Tibial nerve (tissue), 4 donors: ENCODE data around the gene LRRC47.

ENCODE experiments used
- CTCF ChIP-seq, 5 experiments: fragments of 200-600 bp in 3 of 5; fragments of 450-650 bp in 2 of 5; sonication (generic) in 3 of 5; IDR thresholded peaks; one replicate each; pipeline ENCODE4 v1.5.1; 2016 to 2019; ENCODE audit warnings: antibody characterized with exemption in 5 of 5, mild to moderate bottlenecking in 3 of 5, moderate library complexity in 2 of 5
- EP300 ChIP-seq, 2 donors: sonication (generic); formaldehyde crosslinking; IDR thresholded peaks; one replicate each; pipeline ENCODE4 v1.6.1; 2017; ENCODE audit warnings: antibody characterized with exemption in 2 of 2, mild to moderate bottlenecking in 1 of 2
- POLR2A ChIP-seq, 2 donors: fragments of 450-650 bp; IDR thresholded peaks; one replicate each; pipeline ENCODE4 v1.6.1; 2017; ENCODE audit warnings: antibody characterized with exemption in 2 of 2, mild to moderate bottlenecking in 2 of 2, moderate library complexity in 2 of 2

GRCh38 chr1:3777078-3777547 lies 19.2 kb downstream of the LRRC47 start:
- no peak for TF ChIP-seq CTCF (IDR thresholded peaks at IDR 0.05)
- no peak for TF ChIP-seq POLR2A (IDR thresholded peaks at IDR 0.05)
- no peak for TF ChIP-seq EP300 (IDR thresholded peaks at IDR 0.05)
